ENCODE results near the gene SCMH1.

Gene SCMH1

GRCh38 chr1:41006942-41007865, 234.9 kb downstream of the SCMH1 start:
- no peak for FAIRE-seq
- no peak for TF ChIP-seq POLR2A (IDR thresholded peaks at IDR 0.05; ENCODE audit: low read depth, low read length)
- no peak for DNase-seq (ENCODE audit: insufficient read length, low spot score)

- no peak for FAIRE-seq
- TF ChIP-seq POLR2A (IDR thresholded peaks at IDR 0.05; ENCODE audit: low read depth, low read length) = no peak
- no peak for DNase-seq (ENCODE audit: insufficient read length, low spot score)
Observed at GRCh38 chr1:41005876-41006275, 236.2 kb downstream of the SCMH1 start.

DNA sequence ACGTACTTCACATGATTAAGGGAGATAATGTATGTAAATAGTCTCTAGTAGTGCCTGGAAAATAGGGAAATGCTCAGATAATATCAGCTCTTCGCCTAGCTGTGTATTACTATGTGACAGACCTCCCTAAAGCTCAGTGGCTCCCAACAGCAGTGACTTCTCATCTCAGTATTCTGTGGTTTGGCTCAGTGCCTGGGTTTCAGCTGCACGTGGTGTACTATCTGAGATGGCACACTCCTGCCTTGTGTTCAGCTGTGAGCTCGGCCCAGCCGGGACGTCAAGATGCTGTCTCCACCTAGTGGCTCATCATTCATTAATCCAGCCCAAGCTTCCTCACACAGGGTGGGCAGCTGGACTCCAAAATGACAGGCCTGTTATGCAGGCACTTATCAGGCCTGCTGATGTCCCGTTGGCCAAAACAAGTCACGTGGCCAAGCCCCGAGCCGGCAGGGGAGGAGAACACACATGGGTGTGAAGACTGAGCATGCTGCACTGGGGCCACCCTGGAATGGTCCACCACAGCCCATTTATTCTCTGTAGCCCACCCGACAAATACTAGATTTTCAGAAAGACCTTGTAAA, 238.4 kb downstream of the SCMH1 start:
- peak; percentile 96 for FAIRE-seq
- TF ChIP-seq POLR2A (IDR thresholded peaks at IDR 0.05; ENCODE audit: low read depth, low read length) = no peak
- peak; percentile 95 for DNase-seq (ENCODE audit: insufficient read length, low spot score)

GRCh38 chr1:41003127-41003639, 238.9 kb downstream of the SCMH1 start:
- FAIRE-seq = no peak
- no peak for TF ChIP-seq POLR2A (IDR thresholded peaks at IDR 0.05; ENCODE audit: low read depth, low read length)
- DNase-seq (ENCODE audit: insufficient read length, low spot score) = no peak

- TF ChIP-seq POLR2A (IDR thresholded peaks at IDR 0.05; ENCODE audit: low read depth, low read length) = no peak
- FAIRE-seq = no peak
- no peak for DNase-seq (ENCODE audit: insufficient read length, low spot score)
Observed at GRCh38 chr1:40998668-40999067, 243.4 kb downstream of the SCMH1 start.

DNA sequence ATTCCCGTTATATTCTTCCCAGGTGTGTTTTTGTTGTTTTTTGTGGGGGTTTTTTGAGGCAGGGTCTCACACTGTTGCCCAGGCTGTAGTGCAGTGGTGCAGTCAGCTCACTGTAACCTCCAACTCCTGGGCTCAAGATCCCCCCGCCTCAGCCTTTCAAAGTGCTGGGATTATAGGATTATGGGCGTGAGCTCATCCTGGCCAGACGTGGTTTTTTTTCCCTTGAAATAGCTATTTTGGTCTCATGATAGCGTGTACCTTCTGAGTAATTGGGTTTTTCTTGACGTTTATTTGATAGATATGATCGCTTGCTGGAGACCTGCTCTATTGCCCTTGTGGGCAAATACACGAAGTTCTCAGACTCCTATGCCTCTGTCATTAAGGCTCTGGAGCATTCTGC, 245.0 kb downstream of the SCMH1 start:
- FAIRE-seq = no peak
- no peak for DNase-seq (ENCODE audit: insufficient read length, low spot score)
- TF ChIP-seq POLR2A (IDR thresholded peaks at IDR 0.05; ENCODE audit: low read depth, low read length) = no peak

DNA sequence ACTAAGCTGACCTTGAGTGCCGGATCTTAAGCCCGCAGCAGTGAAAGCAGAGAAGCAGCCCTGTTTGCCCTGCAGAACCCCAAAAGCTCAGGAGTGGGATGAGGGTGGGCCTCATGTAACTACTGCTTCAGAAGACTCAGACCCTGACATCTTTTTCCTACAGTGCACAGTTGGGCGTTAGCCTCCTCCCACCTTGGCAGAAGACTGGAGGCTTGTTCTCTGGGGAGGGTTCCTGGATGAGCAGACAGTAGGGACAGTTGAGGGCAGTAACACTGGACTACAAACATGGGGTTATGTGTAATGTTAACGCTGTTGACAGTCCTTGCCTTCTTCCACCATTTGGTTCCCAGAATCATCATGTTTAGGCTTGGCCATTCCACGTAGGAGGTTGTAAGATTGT, 253.0 kb downstream of the SCMH1 start:
- DNase-seq (ENCODE audit: insufficient read length, low spot score) = no peak
- no peak for TF ChIP-seq POLR2A (IDR thresholded peaks at IDR 0.05; ENCODE audit: low read depth, low read length)
- FAIRE-seq = no peak

DNA sequence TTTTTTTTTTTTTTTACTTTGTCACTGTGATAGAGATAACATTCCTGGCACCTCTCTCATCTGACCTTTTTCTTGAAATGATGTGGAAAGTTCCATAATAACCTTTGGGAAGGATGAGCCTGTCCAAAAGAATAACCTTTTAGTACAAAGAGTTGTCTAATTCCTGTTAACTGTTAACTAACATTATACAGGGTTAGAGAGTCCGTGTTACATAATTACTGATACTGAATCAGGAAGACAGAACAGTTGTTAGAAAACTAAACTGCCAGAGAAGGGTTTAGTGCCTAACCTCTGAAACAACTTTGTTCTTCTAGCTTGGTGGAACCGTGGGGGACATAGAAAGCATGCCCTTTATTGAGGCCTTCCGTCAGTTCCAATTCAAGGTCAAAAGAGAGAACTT, 253.8 kb downstream of the SCMH1 start:
- TF ChIP-seq POLR2A (IDR thresholded peaks at IDR 0.05; ENCODE audit: low read depth, low read length) = no peak
- DNase-seq (ENCODE audit: insufficient read length, low spot score) (no peak), FAIRE-seq (no peak)

DNA sequence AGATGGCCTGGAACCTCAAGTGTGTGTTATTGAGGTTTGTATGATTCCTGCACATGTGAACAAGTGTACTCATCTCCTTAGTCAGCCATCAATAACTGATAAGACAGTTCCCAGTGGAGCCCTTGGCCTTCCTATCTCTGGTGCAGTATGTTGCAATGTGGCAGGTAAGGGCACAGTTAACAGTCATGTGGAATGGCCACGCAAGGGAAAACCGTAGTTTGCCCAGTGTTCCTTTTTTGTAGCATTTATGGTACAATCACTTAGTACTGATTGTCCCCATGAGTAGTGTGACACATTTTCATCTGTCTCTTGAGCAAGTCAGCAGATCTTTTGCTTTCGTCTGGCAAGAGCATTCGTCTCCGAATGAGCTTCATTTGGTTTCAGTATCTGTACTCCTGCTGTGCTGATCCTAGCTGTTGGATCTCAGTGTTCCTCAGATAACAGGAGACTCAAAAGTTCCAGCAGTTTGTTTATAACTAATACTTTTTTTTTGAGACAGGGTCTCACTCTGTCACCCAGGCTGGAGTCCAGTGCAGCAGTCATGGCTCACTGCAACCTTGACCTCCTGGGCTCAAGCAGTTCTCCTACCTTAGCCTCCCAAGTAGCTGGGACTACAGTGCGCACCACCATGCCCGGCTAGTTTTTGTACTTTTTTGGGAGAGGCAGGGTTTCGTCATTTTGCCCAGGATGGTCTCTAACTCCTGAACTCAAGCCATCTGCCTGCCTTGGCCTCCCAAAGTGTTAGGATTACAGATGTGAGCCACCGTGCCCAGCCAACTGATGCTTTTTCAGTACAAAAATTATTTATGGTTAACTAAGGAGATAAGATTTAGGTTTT, 254.4 kb downstream of the SCMH1 start:
- FAIRE-seq = no peak

GRCh38 chr1:40986956-40987355, 255.2 kb downstream of the SCMH1 start:
- no peak for DNase-seq (ENCODE audit: insufficient read length, low spot score)
- TF ChIP-seq POLR2A (IDR thresholded peaks at IDR 0.05; ENCODE audit: low read depth, low read length) = no peak
- FAIRE-seq = no peak

More for the DNA sequence above, 254.4 kb downstream of the SCMH1 start:
- DNase-seq (ENCODE audit: insufficient read length, low spot score) = no peak
- no peak for TF ChIP-seq POLR2A (IDR thresholded peaks at IDR 0.05; ENCODE audit: low read depth, low read length)

- no peak for TF ChIP-seq POLR2A (IDR thresholded peaks at IDR 0.05; ENCODE audit: low read depth, low read length)
- DNase-seq (ENCODE audit: insufficient read length, low spot score) = no peak
- no peak for FAIRE-seq
Observed at GRCh38 chr1:40986328-40986783, 255.8 kb downstream of the SCMH1 start.

DNA sequence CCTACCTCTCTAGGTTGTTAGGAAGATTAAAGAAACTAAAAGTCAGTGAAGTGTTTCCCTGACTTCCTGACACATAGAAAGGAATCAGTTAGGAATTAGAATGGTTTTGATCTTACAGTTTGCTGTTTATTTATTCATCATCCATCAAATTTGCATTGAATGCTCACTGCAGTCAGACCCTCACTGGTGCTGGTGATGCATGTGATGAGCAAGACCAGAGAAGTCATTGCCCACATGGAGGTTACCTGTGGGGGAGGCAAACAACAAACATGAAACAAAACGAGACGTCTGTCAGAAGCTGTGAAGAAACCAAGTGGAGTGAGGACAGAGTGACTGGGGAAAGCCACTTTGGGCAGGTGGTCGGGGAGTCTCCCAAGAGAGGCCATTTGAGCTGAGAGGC, 256.2 kb downstream of the SCMH1 start:
- TF ChIP-seq POLR2A (IDR thresholded peaks at IDR 0.05; ENCODE audit: low read depth, low read length) = no peak
- FAIRE-seq = no peak
- no peak for DNase-seq (ENCODE audit: insufficient read length, low spot score)

- DNase-seq (ENCODE audit: insufficient read length, low spot score) (no peak), FAIRE-seq (no peak)
- TF ChIP-seq POLR2A (IDR thresholded peaks at IDR 0.05; ENCODE audit: low read depth, low read length) = no peak
Observed at GRCh38 chr1:40985161-40985560, 256.9 kb downstream of the SCMH1 start.

DNA sequence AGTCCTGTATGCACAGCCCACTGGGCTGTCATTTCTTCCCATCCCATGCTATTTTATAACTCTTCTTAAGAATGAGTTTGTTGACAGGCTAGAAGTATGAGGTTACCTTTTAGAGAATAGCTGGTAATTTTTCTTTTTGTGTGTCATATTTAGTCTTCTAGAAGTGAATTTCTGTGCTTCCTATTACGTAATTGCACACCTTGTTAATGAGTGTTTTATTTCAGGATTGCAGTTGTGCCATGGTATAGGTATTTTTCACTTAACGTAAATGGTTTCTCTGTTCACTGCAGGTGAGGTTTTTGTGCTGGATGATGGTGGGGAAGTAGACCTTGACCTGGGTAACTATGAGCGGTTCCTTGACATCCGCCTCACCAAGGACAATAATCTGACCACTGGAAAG, 257.6 kb downstream of the SCMH1 start:
- DNase-seq (ENCODE audit: insufficient read length, low spot score) (no peak), FAIRE-seq (no peak)
- TF ChIP-seq POLR2A (IDR thresholded peaks at IDR 0.05; ENCODE audit: low read depth, low read length) = no peak

All from H54 (cell line).